HepG2 (cell line): Measurements from ENCODE around the gene NRIP2. TPM values are rescaled to one million over a fixed set of nuclear protein-coding genes. Genes with fewer than 3 reads are reported as not detected.

ENCODE experiments used
- ATAC-seq: fragments of 200-7000 bp; cut with Tn5 transposase; 3 replicates; pipeline ENCODE4 v1.9.1; 2020; ENCODE audit warnings: mild to moderate bottlenecking, moderate library complexity
- BruUV-seq: library from RNA; stranded (reverse); fragments of 400-500 nt; replicated peaks from 2 replicates; lab custom pipeline; 2021; lab: Mats Ljungman, UMichigan
- CTCF ChIA-PET: fragments of 300-600 bp; formaldehyde crosslinking; extraction: SDS; loops from one replicate; lab custom pipeline; 2021; ENCODE audit warnings: low total read pairs, inconsistent platforms, low intra/inter-chr PET ratio; lab: Yijun Ruan, JAX
- POLR2A ChIA-PET: fragments of 350-600 bp; sonication (Branson Sonifier 250); formaldehyde crosslinking; loops from one replicate; lab custom pipeline; 2020; ENCODE audit warnings: antibody characterized with exemption, inconsistent platforms; lab: Yijun Ruan, JAX
- DNase-seq: peaks from one replicate; pipeline ENCODE4 v3.0.0-alpha.2; 2015; ENCODE audit warnings: low spot score
- FAIRE-seq: peaks from 3 replicates; lab custom pipeline; 2011; peaks lifted over from hg19 to GRCh38; lab: Jason Lieb, UNC
- H2AFZ ChIP-seq: one replicate; pipeline ENCODE4 v1.6.1; 2011; ENCODE audit warnings: low read length, inconsistent platforms
- H3K27ac ChIP-seq: fragments of 300-600 bp; 3 replicates; pipeline ENCODE4 v1.8.0; 2011; ENCODE audit warnings: mixed run types, mild to moderate bottlenecking, mixed read lengths, low read length, inconsistent platforms; ENCODE audit not compliant: insufficient read depth; ENCODE audit errors: extremely low read length
- H3K27me3 ChIP-seq, 2 experiments: fragments of 200-600 bp in 1 of 2; 2 replicates in 1 of 2; 3 replicates in 1 of 2; pipeline versions ENCODE4 v1.6.0 to v1.8.0; 2011; ENCODE audit warnings: low read length in 2 of 2, mild to moderate bottlenecking in 2 of 2, moderate library complexity in 2 of 2, inconsistent platforms in 1 of 2; ENCODE audit not compliant: insufficient read depth in 2 of 2, control insufficient read depth in 1 of 2
- H3K36me3 ChIP-seq, 2 experiments: fragments of 200-600 bp in 1 of 2; replicated peaks in 1 of 2; 2 replicates in 1 of 2; 3 replicates in 1 of 2; pipeline versions ENCODE4 v1.5.1 to v1.8.0; 2011; ENCODE audit warnings: low read length in 2 of 2, inconsistent platforms in 1 of 2; ENCODE audit not compliant: insufficient read depth in 2 of 2, control insufficient read depth in 1 of 2
- H3K4me1 ChIP-seq: 2 replicates; pipeline ENCODE4 v1.5.1; 2012; ENCODE audit warnings: low read length, inconsistent platforms; ENCODE audit not compliant: insufficient read depth
- H3K4me2 ChIP-seq: 2 replicates; pipeline ENCODE4 v1.6.0; 2011; ENCODE audit warnings: low read depth, low read length, inconsistent platforms
- H3K4me3 ChIP-seq, 3 experiments: fragments of 200-600 bp in 1 of 3; sonication (generic), shearing (Covaris generic) in 1 of 3; replicated peaks in 1 of 3; 2 replicates each; pipeline ENCODE4 v1.5.1; 2011 to 2016; ENCODE audit warnings: low read length in 3 of 3, inconsistent platforms in 2 of 3, low read depth in 2 of 3, mild to moderate bottlenecking in 2 of 3, control low read depth in 1 of 3, mixed read lengths in 1 of 3; ENCODE audit not compliant: insufficient read depth in 1 of 3
- H3K79me2 ChIP-seq: one replicate; pipeline ENCODE4 v1.6.1; 2011; ENCODE audit warnings: low read length, inconsistent platforms; ENCODE audit not compliant: insufficient read depth
- H3K9ac ChIP-seq: 2 replicates; pipeline ENCODE4 v1.6.0; 2011; ENCODE audit warnings: mild to moderate bottlenecking, low read depth, low read length, inconsistent platforms; ENCODE audit not compliant: insufficient read depth
- H3K9me3 ChIP-seq: 2 replicates; pipeline ENCODE4 v1.5.1; 2012; ENCODE audit warnings: mild to moderate bottlenecking, low read length
- H4K20me1 ChIP-seq: 2 replicates; pipeline ENCODE4 v1.6.0; 2011; ENCODE audit warnings: inconsistent platforms, mild to moderate bottlenecking, low read length, moderate library complexity; ENCODE audit not compliant: insufficient read depth
- MED8 ChIP-seq: sonication (generic); formaldehyde crosslinking; IDR thresholded peaks from 2 replicates; pipeline ENCODE4 v1.8.1; 2023; ENCODE audit warnings: mild to moderate bottlenecking, missing genetic modification reagents; ENCODE audit not compliant: insufficient replicate concordance
- MXI1 ChIP-seq: IDR thresholded peaks from 3 replicates; pipeline ENCODE4 v1.6.1; 2012; ENCODE audit warnings: low read depth, low read length, inconsistent platforms, borderline replicate concordance
- PTBP1 ChIP-seq: fragments of 200-400 bp; formaldehyde crosslinking; IDR thresholded peaks from 2 replicates; pipeline ENCODE4 v1.6.1; 2018; ENCODE audit warnings: low read length, low read depth; ENCODE audit not compliant: poor library complexity, severe bottlenecking
- RORA ChIP-seq: sonication (generic); formaldehyde crosslinking; IDR thresholded peaks from 2 replicates; pipeline ENCODE4 v1.5.0; 2020; ENCODE audit warnings: mild to moderate bottlenecking, missing genetic modification reagents, moderate library complexity
- SP4 ChIP-seq: sonication (generic); formaldehyde crosslinking; IDR thresholded peaks from 2 replicates; pipeline ENCODE4 v1.8.1; 2023; ENCODE audit warnings: mild to moderate bottlenecking, missing genetic modification reagents
- ZBTB43 ChIP-seq: sonication (generic); formaldehyde crosslinking; conservative IDR thresholded peaks from 2 replicates; pipeline ENCODE4 v1.4.0; 2020; ENCODE audit warnings: missing genetic modification reagents
- WGBS: methylation state at CpG from one replicate; pipeline ENCODE4 v1.1.6; 2017; ENCODE audit warnings: low lambda C conversion rate; 5-methylcytosine and 5-hydroxymethylcytosine counted together
- in situ Hi-C: cut with HindIII; loops from 2 replicates; pipeline ENCODE4 v1.10.0; 2017; ENCODE audit warnings: low pct_unique_long_range_greater_than_20kb; ENCODE audit not compliant: extremely low pct_ligation_motif_present
- intact Hi-C: fragments of 100-400 bp; cut with micrococcal nuclease; formaldehyde crosslinking; loops from one replicate; pipeline ENCODE4 v1.10.0; 2022; ENCODE audit not compliant: unreplicated experiment
- polyA plus RNA-seq, 8 experiments: library from polyadenylated mRNA; depleted of rRNA in 3 of 8; stranded (reverse) in 7 of 8; unstranded in 1 of 8; fragments of >200 nt; fragmentation: Illumina TruSeq in 4 of 8; extraction: Trizol in 4 of 8; gene quantifications; 2 replicates each; pipeline versions ENCODE4 v1.2.1 to v1.2.3, GENCODE V29; 2011 to 2016; ENCODE audit warnings: low read depth in 4 of 8, missing spikeins in 1 of 8, mixed read lengths in 1 of 8; ENCODE audit not compliant: insufficient read depth in 1 of 8
- total RNA-seq, 5 experiments: library from RNA; depleted of rRNA; stranded (reverse); fragments of >200 nt; fragmentation: Illumina TruSeq; extraction: Trizol; gene quantifications; 2 replicates each; pipeline ENCODE4 v1.2.3, GENCODE V29; 2016; ENCODE audit warnings: low read depth in 1 of 5
- TF ChIP-seq, protein P1 (sequence below): sonication (generic); formaldehyde crosslinking; IDR thresholded peaks from 2 replicates; pipeline ENCODE4 v1.4.0; 2020; ENCODE audit warnings: missing genetic modification reagents, low read depth, mild to moderate bottlenecking, borderline replicate concordance

NRIP2 gene
- total and polyA plus RNA-seq, 2 of the 13 experiments (the other 11 are each of a cell fraction or from before 2014, with no cell fraction given), result not detected

GRCh38 chr12:2824541-2824940, 10.3 kb downstream of the NRIP2 start:
- in situ Hi-C loops (no loop called here), intact Hi-C loops (no loop called here)
- no peak for DNase-seq
- Histone ChIP-seq H3K27ac (no peak overlapping the region), H2AFZ (no peak overlapping the region), H3K9ac (no peak overlapping the region)
- TF ChIP-seq RORA (CRISPR knock-in tag), result no peak
- TF ChIP-seq SP4 (CRISPR knock-in tag), result no peak
- TF ChIP-seq PTBP1, result no peak
- TF ChIP-seq, protein P1, sequence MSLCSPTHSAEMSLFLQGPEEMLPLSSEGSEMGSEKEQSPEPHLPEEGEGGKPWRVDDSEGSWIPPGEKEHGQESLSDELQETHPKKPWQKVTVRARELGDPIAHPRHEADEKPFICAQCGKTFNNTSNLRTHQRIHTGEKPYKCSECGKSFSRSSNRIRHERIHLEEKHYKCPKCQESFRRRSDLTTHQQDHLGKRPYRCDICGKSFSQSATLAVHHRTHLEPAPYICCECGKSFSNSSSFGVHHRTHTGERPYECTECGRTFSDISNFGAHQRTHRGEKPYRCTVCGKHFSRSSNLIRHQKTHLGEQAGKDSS (CRISPR knock-in tag), result no peak
- no peak for TF ChIP-seq ZBTB43 (CRISPR knock-in tag)
- no peak for TF ChIP-seq MXI1
- no peak for TF ChIP-seq MED8
- TF ChIP-seq, all 625 proteins: peak for 0
- H3K4me3 ChIP-seq, result no peak overlapping the region
- FAIRE-seq, result no peak
- 96% methylated on average over 6 of the region's 6 CpGs for WGBS
- ChIA-PET CTCF (no interaction called here), POLR2A (no interaction called here)
- BruUV-seq, result no TSS peak
- no peak overlapping the region for H3K4me2 ChIP-seq
- no peak for ATAC-seq
- no peaks in the 10 kb centered on the region for H3K4me1 ChIP-seq
- H3K79me2 ChIP-seq, result no peaks in the 10 kb centered on the region
- no peaks in the 10 kb centered on the region for H3K27me3 ChIP-seq
- H3K9me3 ChIP-seq, result no peaks in the 10 kb centered on the region
- peaks cover 26 to 75% of the 10 kb centered on the region in 2 experiments; a peak in 4 of 5 replicates for H3K36me3 ChIP-seq
- no peaks in the 10 kb centered on the region for H4K20me1 ChIP-seq
